Ammon's horn (tissue), 1 donor: ENCODE measurements around the gene E2F6.
A peak's percentile ranks its signal among the peaks of the same experiment; 100 is the strongest.
"Not testable (repeated sequence)": the region's sequence is repeated elsewhere in the genome, so short reads cannot be mapped to it uniquely, and the experiment has no call there.

ENCODE experiments used
- DNase-seq: peaks from one replicate; pipeline ENCODE4 v3.0.0-alpha.2; 2016; ENCODE audit warnings: low spot score

Gene E2F6

DNA sequence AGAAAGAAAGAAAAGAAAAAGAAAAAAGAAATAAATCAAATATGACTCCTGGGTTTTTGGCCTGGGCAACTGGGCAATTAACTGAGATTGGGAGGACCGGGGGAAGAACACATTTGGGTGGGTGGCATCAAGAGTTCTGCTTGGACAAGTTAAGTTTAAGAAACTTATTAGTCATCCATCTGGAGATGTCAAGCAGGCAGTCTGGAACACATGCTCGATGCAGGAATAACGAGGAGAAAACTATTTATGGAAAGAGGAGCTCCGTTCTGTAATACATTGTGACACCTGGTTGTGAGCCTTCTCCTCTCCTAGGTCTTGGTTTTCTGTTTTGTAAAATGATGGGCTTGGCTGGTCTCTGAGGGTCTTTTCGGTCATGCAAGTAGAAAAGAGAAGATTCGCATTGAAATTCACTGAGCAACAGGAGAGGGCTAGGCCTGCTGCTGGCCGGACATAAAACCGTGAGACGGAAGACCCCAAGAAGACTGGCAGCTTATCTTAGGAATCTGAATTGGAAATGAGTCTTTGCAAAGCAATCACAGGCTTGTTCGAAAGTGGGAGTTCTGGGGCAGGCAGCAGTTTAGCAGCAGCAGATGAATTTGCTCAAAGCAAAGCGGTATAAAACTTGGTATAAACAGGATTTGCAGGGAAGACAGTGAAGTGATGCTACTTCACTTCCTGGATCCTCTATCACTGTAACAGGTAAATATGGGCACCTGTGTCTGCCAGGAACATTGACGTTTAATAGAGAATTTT, 51.4 kb downstream of the E2F6 start:
- no peak for DNase-seq

DNA sequence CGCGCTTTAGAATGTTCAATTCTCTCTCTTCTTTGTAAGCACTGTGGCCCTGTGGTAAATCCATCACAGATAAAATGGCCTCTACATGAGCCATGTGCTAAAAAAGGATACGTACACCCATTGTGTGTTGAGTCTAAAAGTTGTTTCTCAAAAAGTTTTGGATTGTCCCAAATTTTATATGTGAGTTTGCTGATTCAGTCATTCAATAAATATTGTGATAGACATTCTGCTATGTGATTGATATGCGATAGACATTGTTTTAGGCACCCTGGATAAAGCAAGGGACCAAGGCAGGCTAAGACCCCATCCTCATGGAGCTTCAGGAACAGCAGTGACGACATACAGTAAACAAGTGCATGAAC, 53.5 kb downstream of the E2F6 start:
- DNase-seq, result no peak

DNA sequence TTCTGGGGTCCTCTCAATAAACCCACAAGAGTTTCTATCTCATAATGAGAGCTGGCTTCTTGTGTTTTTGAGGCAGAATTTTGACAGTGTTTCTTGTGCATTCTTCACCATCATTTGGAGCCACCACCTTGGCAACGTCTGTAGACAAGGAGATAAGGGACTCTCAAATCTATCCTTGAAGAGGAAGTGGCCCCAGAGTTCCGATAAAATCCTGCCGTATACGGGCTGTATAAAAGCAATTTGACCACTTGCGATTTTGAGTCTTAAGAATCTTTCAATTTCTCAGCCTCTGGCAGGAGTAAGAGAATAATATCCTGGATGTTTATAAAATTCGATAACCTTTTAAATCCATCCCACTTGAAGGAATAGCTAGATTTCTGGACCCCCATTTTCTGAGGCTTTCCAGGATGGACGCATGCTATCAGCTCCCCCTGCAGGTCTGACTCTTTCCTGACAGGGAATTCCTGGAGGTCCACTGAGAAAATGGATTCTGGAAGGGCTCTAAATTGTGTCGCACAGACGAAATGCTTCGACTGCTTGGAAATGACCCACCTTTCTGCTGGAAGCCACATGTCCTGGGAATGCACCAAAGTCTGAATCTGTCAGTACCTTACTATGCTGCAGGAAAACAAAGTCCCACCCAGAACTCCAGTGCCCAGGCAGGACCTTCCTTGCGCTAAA, 54.1 kb downstream of the E2F6 start:
- peak; percentile 56 for DNase-seq

DNA sequence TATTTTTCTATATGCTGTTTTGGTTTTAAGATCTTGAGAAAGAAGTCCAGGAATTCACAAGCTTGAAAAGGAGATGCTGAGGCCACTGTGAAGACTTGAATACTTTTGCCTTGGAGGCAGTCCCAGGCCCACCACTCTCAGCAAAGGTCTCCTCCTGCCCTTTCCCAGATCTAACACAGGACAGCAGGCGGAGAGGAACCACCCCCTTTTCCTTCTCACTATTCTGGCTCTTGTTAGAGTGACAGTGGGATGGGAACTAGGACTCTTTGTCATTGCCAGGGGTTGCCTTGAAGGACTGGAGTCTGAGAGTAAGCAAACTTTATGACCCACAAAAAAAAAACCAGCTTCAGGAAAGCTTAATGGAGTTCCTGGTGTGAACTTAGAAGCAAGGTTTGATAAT, 54.7 kb downstream of the E2F6 start:
- DNase-seq, result no peak

DNA sequence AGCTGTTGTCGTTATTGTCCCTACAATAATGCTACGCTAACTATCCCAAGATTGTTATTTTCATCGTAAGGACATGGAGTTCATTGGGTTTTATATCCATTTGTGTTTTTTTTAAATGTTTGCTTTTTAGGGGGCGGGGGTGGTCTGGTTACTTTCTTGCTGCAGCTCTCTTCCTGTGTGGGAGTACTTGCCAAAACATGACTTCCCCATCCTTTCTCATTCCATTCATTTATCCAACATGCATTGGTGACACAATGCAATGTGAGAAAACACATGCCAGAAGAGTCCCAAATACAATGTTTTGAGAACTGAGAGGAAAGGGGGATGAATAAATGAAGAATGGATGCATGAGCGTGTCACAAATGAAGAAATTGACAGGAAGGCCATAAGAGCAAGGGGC, 55.9 kb downstream of the E2F6 start:
- DNase-seq, result no peak

DNA sequence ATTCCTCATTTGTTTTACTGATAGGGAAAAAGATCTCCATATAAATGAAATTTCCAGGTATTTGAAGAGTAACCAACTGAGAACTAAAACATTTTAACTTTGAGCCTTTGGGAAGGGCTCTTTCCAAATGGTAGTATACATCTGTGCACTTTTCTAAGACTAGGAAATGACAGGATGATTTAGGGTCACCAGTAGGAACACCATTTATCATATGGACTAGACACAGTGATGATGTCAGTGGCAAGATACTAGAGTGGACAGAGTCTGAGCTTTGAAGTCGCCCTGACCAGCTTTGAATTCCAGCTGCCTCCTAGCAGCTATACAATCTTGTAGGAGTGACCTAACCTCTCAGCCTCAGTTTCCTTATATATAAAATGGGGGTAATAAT, 56.4 kb downstream of the E2F6 start:
- no peak for DNase-seq

DNA sequence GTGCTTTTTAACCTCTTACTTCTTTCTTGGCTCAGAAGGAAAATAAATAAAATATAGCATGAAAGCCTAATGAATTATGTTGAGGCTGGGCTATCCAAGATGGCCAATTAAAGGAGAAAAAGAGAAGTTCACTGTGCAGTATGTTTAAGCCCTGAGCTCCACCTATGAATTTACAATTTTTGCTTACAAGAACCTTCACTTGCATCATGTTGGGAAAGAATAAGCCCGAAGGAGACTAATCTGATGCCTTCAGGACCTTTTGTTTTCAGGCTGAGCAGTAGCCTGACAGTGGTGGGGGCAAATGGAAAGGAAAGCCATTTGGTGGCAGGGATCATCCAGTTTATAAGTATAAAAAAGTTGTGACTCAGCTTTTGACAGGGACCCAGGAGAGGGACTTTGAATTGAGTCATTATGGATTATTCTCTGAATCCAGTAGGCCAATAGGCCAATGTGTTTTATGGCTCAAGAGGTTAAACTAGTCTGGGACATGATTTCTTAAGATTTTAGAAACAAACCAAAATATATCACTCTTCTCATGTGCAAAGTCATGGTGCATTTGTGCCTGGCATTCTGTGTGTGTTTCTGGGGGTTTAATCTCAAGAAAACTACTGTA, 56.9 kb downstream of the E2F6 start:
- no peak for DNase-seq

DNA sequence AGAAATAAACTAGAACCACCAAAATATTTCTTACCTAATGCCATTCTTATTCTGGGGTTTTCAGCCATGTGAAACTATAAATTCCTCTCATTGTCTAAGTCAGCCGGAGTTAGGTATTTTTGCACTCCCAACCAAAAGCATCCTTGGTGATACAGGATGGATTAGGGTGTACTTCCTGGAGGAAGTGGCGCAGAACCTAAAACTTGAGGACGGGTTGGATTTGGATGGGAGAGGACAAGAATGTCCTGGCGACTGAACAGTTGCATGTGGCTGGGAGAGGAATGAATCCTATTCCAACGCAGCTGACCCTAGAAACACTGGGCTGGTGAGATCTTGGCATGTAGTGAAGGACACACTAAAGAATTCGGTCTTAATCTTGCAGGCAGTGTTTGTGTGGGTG, 58.5 kb downstream of the E2F6 start:
- no peak for DNase-seq

DNA sequence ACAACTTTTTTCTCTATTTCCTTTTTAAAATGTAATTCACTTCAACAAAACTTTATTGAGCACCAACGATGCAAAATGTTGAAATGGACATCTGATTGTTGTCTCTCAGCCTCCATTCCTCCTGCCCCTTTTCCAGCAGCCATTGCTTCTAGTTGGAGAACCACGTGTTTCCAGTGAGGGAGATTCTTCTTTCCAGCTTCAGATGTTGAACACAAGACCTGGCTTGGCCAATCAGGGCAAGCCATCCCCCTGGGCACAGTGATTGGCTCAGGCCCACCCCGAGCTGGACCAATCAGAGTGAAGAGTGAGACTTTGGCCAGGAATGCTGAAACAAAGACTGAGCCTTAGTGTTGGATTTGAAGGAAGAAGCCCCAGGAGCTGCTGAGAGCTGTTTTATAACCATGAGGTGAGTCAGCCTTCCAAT, 59.0 kb downstream of the E2F6 start:
- no peak for DNase-seq

DNA sequence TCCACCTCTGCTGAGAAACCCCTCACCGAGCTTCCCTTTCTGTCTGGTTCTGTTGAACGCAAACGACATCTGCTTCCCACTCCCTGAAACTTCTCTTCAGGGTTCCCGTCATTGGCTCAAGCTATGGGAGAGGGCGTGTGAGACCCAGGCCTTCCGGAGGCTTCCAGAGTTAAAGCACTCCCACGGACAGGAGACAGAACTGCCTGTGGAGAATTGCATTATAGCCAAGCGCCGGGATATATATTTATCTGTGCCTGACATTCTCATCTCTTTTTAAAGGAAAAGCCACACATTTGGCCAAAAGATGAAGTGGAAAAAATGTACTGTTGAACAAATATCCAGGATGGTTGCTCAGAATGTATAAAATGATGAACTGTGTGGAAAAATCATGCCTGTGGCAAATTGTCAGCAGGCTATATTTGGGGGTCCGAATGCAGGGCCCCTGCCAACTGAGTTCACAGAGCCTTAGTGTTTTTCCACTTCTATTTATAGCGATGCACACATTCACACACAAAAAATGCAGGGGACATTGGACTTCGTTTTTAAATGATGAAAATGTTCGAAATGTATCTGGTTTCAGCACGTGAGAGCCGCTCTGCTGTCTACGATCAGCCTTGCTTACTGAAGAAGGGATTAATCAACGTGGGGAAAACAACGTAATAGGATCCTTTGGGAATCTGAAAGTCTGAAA, 59.5 kb downstream of the E2F6 start:
- DNase-seq, result no peak

DNA sequence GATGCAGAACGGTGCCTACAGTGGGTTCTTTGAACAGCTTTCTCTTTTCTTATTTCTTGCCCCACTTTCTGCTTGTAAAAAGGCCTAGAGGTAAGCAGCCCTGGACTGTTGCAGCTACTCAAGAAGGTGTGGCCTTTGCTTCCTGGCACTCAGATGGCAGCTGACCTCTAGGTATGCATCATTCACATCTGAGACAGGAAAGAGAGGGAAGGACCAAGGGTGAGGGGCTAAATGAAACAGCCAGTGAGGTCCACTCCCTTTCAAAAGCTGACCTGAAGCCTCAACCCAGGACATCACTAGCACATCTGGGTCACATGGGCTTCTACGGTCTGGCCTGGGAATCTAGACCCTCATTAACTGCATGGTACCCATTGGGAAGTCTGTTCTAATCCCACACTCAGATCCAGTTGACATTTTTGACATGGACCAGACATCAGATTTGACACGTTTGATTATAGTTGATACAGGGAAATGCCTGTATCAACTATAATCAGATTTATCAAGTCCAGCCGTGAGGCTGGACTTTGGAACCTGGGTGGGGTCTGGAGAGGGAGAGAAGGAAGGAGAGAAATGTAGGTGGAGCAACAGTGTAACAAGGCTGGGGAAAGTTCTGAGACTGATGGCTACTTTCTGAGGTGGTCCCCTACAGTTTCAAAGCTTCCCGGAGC, 60.2 kb downstream of the E2F6 start:
- no peak for DNase-seq

DNA sequence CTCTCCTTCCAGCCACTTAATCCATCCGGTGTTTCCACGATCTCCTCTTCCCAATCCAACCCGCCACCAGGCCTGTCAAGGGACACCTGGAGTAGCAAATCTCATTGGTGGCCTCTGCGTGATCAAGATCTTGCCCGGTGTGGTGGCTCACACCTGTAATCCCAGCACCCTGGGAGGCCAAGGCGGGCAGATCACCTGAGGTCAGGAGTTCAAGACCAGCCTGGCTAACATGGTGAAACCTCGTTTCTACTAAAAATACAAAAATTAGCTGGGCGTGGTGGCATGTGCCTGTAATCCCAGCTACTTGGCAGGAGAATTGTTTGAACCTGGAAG, 60.9 kb downstream of the E2F6 start:
- DNase-seq, result not testable (repeated sequence)

DNA sequence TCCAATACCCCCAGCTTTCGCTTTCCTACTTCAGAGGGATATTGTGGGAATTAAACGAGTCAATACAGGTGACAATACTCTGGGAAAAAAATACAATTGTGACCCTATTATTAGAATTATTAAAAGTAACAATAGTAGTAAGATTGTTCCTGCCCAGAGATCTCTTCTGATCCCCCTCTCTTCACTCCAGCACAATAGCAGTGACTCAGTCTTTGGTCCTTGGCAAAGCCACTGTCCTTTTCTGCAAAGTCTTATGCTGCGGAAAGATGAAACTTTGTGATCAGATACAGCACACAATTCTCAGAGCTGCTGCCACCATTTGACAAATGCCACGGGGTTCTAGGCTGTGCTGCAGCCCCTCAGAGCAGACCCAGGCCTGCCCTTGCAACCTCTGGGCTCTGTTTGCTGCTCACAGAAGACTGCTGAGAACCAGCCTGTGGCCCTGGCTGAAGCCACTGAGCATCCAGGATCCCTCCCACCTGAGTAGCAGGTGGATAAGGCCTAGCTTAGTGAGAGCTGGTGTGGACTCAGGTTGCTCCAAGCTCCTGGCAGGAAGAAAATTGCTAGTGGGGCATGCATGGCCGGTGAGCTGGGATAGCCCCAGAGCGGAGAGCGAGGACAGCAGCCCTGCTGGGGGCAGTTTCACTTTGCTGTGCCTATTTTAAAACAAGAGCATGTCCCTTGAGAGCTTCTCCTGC, 61.4 kb downstream of the E2F6 start:
- DNase-seq, result no peak

DNA sequence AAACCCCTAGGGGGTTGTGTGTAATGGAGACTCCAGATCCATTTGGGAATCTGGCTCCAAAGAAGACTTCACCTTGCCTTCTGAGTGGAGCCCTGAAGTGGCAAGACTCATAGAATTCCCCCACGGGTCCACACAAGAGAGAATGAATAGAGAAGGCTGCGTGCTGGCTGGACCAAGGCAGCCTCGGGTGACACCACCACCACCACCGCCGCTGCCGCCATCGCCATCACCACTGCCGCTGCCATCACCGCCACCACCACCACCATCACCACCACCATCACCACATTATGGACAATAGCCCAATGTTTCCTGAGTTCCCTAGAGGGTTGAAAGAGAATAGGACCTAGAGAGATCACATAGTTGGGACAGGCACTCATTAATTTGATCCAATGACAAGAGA, 63.5 kb downstream of the E2F6 start:
- no peak for DNase-seq

DNA sequence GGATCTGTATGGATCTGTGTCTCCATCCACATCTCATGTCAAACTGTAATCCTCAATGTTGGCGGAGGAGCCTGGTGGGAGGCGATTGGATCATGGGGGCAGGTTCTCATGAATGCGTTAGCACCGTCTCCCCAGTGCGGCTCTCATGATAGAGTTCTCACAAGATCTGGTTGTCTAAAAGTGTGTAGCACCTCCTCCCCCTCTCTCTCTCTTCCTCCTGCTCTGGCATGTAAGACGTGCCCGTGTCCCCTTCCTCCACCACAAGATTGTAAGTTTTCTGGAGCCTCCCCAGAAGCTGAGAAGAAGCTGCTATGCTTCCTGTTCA, 66.6 kb downstream of the E2F6 start:
- no peak for DNase-seq

DNA sequence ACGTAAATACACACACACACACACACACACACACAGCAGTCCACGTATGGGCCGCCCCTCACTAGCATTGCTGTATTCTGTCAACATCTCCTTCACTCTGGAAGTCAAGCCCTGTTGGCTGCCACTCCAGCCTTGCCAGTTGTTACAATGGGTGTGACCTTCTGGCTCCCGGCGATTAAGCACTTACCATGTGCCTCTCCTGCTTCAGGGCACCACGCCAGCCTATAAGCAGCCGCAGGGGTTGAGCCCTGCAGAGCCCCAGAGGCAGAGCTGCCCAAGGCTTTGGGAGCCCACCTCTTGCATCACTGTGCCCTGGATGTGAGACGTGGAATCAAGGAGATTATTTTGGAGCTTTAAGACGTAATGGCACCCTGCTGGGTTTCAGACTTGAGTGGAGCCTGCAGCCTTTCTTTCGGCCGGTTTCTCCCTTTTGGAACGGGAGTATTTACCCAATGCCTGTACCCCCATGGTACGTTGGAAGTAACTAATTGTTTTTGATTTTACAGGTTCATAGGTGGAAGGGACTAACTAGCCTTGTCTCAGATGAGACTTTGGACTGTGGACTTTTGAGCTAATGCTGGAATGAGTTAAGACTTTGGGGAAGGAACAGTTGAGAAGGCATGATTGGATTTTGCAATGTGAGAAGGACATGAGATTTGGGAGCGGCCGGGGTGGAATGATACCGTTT, 67.1 kb downstream of the E2F6 start:
- no peak for DNase-seq

DNA sequence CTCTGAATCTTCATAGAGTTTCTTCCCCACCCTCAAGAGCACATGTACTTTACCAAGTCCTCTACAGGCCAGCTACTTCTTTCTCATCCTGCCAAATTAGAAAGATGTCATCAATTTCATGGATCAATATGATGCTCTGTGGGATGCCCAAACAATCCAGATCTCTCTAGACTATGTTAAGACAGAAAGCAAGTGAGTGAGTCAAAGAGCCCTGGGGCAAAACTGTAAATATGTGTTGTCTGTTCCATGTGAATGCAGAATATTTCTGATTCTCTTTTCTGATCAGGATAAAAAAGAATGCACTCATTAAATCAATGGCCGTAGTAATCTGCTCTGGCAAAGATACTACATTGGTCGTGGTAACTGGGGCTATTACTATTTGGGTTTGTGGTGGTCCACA, 68.4 kb downstream of the E2F6 start:
- DNase-seq, result no peak

DNA sequence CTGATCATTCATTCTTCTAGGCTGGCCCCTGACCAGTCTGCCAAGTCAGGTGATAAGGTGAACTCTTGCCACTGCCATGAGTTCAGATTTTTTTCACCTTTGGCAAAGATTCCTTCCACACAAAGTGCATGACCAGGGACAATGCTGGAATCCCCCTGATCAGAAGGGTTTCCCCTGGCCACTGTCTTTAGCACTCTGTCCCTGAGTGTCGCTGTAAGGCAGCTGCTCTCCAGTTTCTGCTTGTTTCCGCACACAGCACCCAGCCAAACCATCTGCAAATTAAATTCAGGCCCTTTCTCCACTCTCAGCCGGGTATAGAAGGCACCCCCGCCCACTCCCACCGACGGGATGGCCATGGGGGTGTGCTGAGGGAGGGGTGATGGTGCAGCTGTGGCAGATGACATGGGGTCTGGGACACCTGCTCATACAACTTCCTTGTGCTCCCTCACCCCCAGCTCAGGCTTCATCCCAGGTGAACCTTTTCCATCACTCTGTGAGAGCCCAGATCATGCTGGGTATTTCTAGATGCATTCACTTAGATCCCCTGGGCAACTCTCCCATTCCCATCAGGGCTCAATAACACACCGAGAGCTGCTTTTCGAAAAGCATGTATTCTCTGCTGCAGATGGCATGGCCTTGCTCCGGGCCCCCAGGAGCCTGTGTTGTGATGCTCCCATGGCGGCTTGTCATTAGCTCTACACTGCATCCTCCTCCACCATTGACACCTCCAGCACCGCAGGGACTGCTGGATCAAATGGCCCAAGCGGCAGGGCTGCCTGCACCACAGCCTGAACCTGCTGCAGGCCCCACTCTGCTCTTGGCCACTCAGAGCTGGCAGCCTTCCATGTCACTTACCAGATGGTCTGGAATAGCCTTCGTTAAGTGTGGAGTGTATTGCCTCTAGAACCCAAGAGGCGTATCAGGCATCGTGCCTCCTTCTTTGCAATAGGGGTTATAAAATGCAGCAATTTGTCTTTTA, 69.2 kb downstream of the E2F6 start:
- no peak for DNase-seq

DNA sequence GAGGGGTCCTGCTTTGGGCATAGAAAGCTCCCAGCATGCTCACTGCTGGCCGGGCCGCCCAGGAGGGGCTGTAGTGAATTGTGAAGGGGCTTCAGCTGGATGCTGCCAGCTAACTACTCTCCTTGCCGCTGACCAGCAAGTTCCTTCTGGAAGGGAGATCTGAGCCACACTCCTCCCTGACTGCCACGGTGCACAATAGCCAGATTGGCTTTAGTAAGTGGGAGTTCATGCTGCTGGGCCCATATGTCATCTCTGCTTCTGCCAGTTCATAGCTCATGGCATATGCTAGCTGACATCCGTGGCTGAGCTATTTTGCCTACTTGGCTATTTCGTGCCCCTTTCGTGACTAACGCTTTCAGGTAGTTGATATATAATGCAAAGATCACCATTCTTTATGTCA, 69.9 kb downstream of the E2F6 start:
- no peak for DNase-seq

DNA sequence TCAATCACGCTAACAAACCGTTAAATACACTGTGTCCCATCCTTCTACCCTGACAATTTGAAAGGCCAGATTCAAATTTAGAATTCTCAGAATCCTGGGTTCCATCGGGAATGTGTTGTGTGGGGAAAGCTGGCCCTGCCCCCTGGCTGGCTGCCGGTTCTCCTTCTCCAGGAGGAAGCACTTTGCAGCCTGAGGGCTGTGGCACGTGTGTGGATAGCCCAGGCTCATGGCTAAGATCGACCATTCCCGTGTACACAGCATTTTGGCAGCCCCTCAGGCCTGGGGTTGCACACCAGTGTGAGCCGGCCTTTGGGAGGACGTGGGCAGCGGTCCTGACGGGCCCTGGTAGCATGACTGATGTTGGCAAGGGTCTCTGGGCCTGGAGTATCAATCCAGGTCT, 70.6 kb downstream of the E2F6 start:
- DNase-seq, result no peak
